HepG2 (cell line): Measurements from ENCODE around the gene SLC2A10. TPM values are rescaled to one million over a fixed set of nuclear protein-coding genes. Genes with fewer than 3 reads are reported as not detected.

ENCODE experiments used
- AGO1 ChIP-seq: fragments of 200-400 bp; formaldehyde crosslinking; IDR thresholded peaks from 2 replicates; pipeline ENCODE4 v1.6.1; 2017; ENCODE audit warnings: mild to moderate bottlenecking, low read depth, low read length, moderate library complexity; ENCODE audit not compliant: poor library complexity, severe bottlenecking
- ARID2 ChIP-seq: sonication (generic); formaldehyde crosslinking; IDR thresholded peaks from 2 replicates; pipeline ENCODE4 v1.8.1; 2022; ENCODE audit warnings: mild to moderate bottlenecking, missing genetic modification reagents, borderline replicate concordance
- DZIP1 ChIP-seq: sonication (generic); formaldehyde crosslinking; IDR thresholded peaks from 2 replicates; pipeline ENCODE4 v1.5.0; 2020; ENCODE audit warnings: mild to moderate bottlenecking, missing genetic modification reagents
- ERF ChIP-seq: IDR thresholded peaks from 2 replicates; pipeline ENCODE4 v1.6.1; 2018; ENCODE audit warnings: missing biosample characterization, missing genetic modification reagents
- GABPA ChIP-seq, 2 experiments: IDR thresholded peaks; 2 replicates each; pipeline ENCODE4 v1.6.1; 2011 to 2016; ENCODE audit warnings: low read depth in 2 of 2, low read length in 1 of 2, missing biosample characterization in 1 of 2, missing genetic modification characterization in 1 of 2
- HNF4G ChIP-seq, 2 experiments: sonication (generic) in 1 of 2; formaldehyde crosslinking in 1 of 2; IDR thresholded peaks; 2 replicates each; pipeline versions ENCODE4 v1.4.0 to v1.6.1; 2011 to 2020; ENCODE audit warnings: borderline replicate concordance in 2 of 2, low read depth in 2 of 2, mild to moderate bottlenecking in 2 of 2, low read length in 1 of 2, missing genetic modification reagents in 1 of 2, moderate library complexity in 1 of 2
- HNRNPLL ChIP-seq: fragments of 200-400 bp; formaldehyde crosslinking; IDR thresholded peaks from 2 replicates; pipeline ENCODE4 v1.6.1; 2017; ENCODE audit warnings: mild to moderate bottlenecking, low read depth, low read length; ENCODE audit not compliant: poor library complexity, severe bottlenecking
- KMT2A ChIP-seq: sonication (generic); formaldehyde crosslinking; IDR thresholded peaks from 2 replicates; pipeline ENCODE4 v1.4.0; 2020; ENCODE audit warnings: missing genetic modification reagents
- MEIS2 ChIP-seq: sonication (generic); formaldehyde crosslinking; IDR thresholded peaks from 2 replicates; pipeline ENCODE4 v1.9.0; 2021; ENCODE audit warnings: mild to moderate bottlenecking, missing genetic modification reagents
- NR2F1 ChIP-seq, 2 experiments: fragments of 450-650 bp in 1 of 2; formaldehyde crosslinking in 1 of 2; IDR thresholded peaks; 2 replicates each; pipeline versions ENCODE4 v1.5.0 to v1.6.1; 2016 to 2020; ENCODE audit warnings: mild to moderate bottlenecking in 1 of 2, missing compliant biosample characterization in 1 of 2, missing genetic modification reagents in 1 of 2, moderate library complexity in 1 of 2
- NRL ChIP-seq: sonication (generic); formaldehyde crosslinking; IDR thresholded peaks from 2 replicates; pipeline ENCODE4 v1.5.0; 2020; ENCODE audit warnings: missing genetic modification reagents, mild to moderate bottlenecking, moderate library complexity, borderline replicate concordance
- RXRA ChIP-seq: sonication (generic); formaldehyde crosslinking; IDR thresholded peaks from 2 replicates; pipeline ENCODE4 v1.5.1; 2020; ENCODE audit warnings: missing genetic modification reagents
- SMAD9 ChIP-seq: sonication (generic); formaldehyde crosslinking; IDR thresholded peaks from 2 replicates; pipeline ENCODE4 v1.5.1; 2020; ENCODE audit warnings: mild to moderate bottlenecking, missing genetic modification reagents
- SP4 ChIP-seq: sonication (generic); formaldehyde crosslinking; IDR thresholded peaks from 2 replicates; pipeline ENCODE4 v1.8.1; 2023; ENCODE audit warnings: mild to moderate bottlenecking, missing genetic modification reagents
- ZBTB14 ChIP-seq: sonication (generic); formaldehyde crosslinking; IDR thresholded peaks from 2 replicates; pipeline ENCODE4 v1.4.0; 2020; ENCODE audit warnings: missing genetic modification reagents
- ZBTB46 ChIP-seq: sonication (generic); formaldehyde crosslinking; IDR thresholded peaks from 2 replicates; pipeline ENCODE4 v1.4.0; 2020; ENCODE audit warnings: mild to moderate bottlenecking, missing genetic modification reagents, borderline replicate concordance
- ZC3H13 ChIP-seq: sonication (generic); formaldehyde crosslinking; IDR thresholded peaks from 2 replicates; pipeline ENCODE4 v1.8.1; 2023; ENCODE audit warnings: mild to moderate bottlenecking, missing genetic modification reagents, moderate library complexity
- ZFP36L2 ChIP-seq: sonication (generic); formaldehyde crosslinking; IDR thresholded peaks from 2 replicates; pipeline ENCODE4 v1.4.0; 2020; ENCODE audit warnings: missing genetic modification reagents
- ZNF317 ChIP-seq: sonication (generic); formaldehyde crosslinking; IDR thresholded peaks from 2 replicates; pipeline ENCODE4 v1.5.0; 2020; ENCODE audit warnings: mild to moderate bottlenecking, missing genetic modification reagents
- ZNF468 ChIP-seq: sonication (generic); formaldehyde crosslinking; IDR thresholded peaks from 2 replicates; pipeline ENCODE4 v1.8.0; 2022; ENCODE audit warnings: mild to moderate bottlenecking, moderate library complexity, missing genetic modification reagents
- ZNF878 ChIP-seq: sonication (generic); formaldehyde crosslinking; IDR thresholded peaks from 2 replicates; pipeline ENCODE4 v1.8.1; 2023; ENCODE audit warnings: mild to moderate bottlenecking, missing genetic modification reagents, moderate library complexity
- polyA plus RNA-seq, 8 experiments: library from polyadenylated mRNA; depleted of rRNA in 3 of 8; stranded (reverse) in 7 of 8; unstranded in 1 of 8; fragments of >200 nt; fragmentation: Illumina TruSeq in 4 of 8; extraction: Trizol in 4 of 8; gene quantifications; 2 replicates each; pipeline versions ENCODE4 v1.2.1 to v1.2.3, GENCODE V29; 2011 to 2016; ENCODE audit warnings: low read depth in 4 of 8, missing spikeins in 1 of 8, mixed read lengths in 1 of 8; ENCODE audit not compliant: insufficient read depth in 1 of 8
- total RNA-seq, 5 experiments: library from RNA; depleted of rRNA; stranded (reverse); fragments of >200 nt; fragmentation: Illumina TruSeq; extraction: Trizol; gene quantifications; 2 replicates each; pipeline ENCODE4 v1.2.3, GENCODE V29; 2016; ENCODE audit warnings: low read depth in 1 of 5

Gene SLC2A10
- total and polyA plus RNA-seq, 2 of the 13 experiments (the other 11 are each of a cell fraction or from before 2014, with no cell fraction given), result 16.0 to 18.4 TPM

- no peak for TF ChIP-seq HNF4G (IDR thresholded peaks at IDR 0.05; ENCODE audit: borderline replicate concordance, low read depth, low read length)
- no peak for TF ChIP-seq HNF4G (CRISPR knock-in tag; IDR thresholded peaks at IDR 0.05; ENCODE audit: borderline replicate concordance, low read depth)
- no peak for TF ChIP-seq AGO1
- TF ChIP-seq HNRNPLL, result no peak
- no peak for TF ChIP-seq ZBTB14 (CRISPR knock-in tag)
- no peak for TF ChIP-seq MEIS2 (CRISPR knock-in tag)
- no peak for TF ChIP-seq ZNF468 (CRISPR knock-in tag)
- TF ChIP-seq ERF, result 0 out of 2 replicates have a peak, but pooled peaks have one; percentile 69
- TF ChIP-seq NRL (CRISPR knock-in tag), result no peak
- TF ChIP-seq ZFP36L2, result no peak
- no peak for TF ChIP-seq DZIP1 (CRISPR knock-in tag)
- no peak for TF ChIP-seq ZNF878 (CRISPR knock-in tag)
- TF ChIP-seq KMT2A (CRISPR knock-in tag), result no peak
- no peak for TF ChIP-seq RXRA (CRISPR knock-in tag)
- no peak for TF ChIP-seq SMAD9
- no peak for TF ChIP-seq ZNF317 (CRISPR knock-in tag)
- no peak for TF ChIP-seq NR2F1 (CRISPR knock-in tag; IDR thresholded peaks at IDR 0.05)
- no peak for TF ChIP-seq ARID2 (CRISPR knock-in tag)
- no peak for TF ChIP-seq ZBTB46 (CRISPR knock-in tag)
- no peak for TF ChIP-seq ZC3H13 (CRISPR knock-in tag)
- TF ChIP-seq GABPA (IDR thresholded peaks at IDR 0.05; ENCODE audit: low read depth, low read length), result no peak
- TF ChIP-seq GABPA (CRISPR knock-in tag; IDR thresholded peaks at IDR 0.05; ENCODE audit: low read depth), result 0 out of 2 replicates have a peak, but pooled peaks have one; percentile 11
- TF ChIP-seq SP4, result no peak
These were observed 9.6 kb upstream of the SLC2A10 start (continued) for GRCh38 chr20:46699651-46700359.
